Measurements from ENCODE around the gene FSHR. TPM values are rescaled to one million over a fixed set of nuclear protein-coding genes. Genes with fewer than 3 reads are reported as not detected.

Gene FSHR
- polyA plus RNA-seq, 1 donor (not counting 4 experiments of a cell fraction or from before 2014, with no cell fraction given), result not detected

GRCh38 chr2:49105506-49105905 lies 48.8 kb downstream of the FSHR start:
- FAIRE-seq, result no peak
- no peaks in the 10 kb centered on the region for H4K20me1 ChIP-seq (ENCODE audit: control insufficient read depth, extremely low read depth, insufficient read depth, low read length)

GRCh38 chr2:49102146-49102545 lies 52.2 kb downstream of the FSHR start:
- Histone ChIP-seq H4K20me1 (ENCODE audit: control insufficient read depth, extremely low read depth, insufficient read depth, low read length) (no peaks in the 10 kb centered on the region), H3K4me2 (ENCODE audit: control insufficient read depth, extremely low read depth, insufficient read depth, low read depth, low read length) (no peak overlapping the region), H3K36me3 (ENCODE audit: control insufficient read depth in 2 of 2, extremely low read depth in 1 of 2, insufficient read depth in 2 of 2, low read length in 2 of 2) (no peaks in the 10 kb centered on the region), H3K27ac (ENCODE audit: control insufficient read depth, insufficient read depth, low read length) (no peak overlapping the region), H3K4me1 (ENCODE audit: control insufficient read depth, extremely low read depth, insufficient read depth, low read length) (no peaks in the 10 kb centered on the region), H3K27me3 (ENCODE audit: control insufficient read depth, extremely low read depth, insufficient read depth, low read length) (no peaks in the 10 kb centered on the region), H3K4me3 (ENCODE audit: control insufficient read depth in 2 of 3, extremely low read depth in 1 of 3, insufficient read depth in 2 of 3, low read depth in 1 of 3, low read length in 3 of 3) (no peak overlapping the region), H3K9ac (ENCODE audit: control insufficient read depth, extremely low read depth, insufficient read depth, low read length) (no peak overlapping the region), H3K79me2 (ENCODE audit: control insufficient read depth, insufficient read depth, low read length) (no peaks in the 10 kb centered on the region), H3K9me3 (ENCODE audit: control insufficient read depth, low read depth, low read length) (no peaks in the 10 kb centered on the region), H2AFZ (ENCODE audit: control insufficient read depth, low read length) (no peak overlapping the region), H3K9me1 (ENCODE audit: control insufficient read depth, extremely low read depth, insufficient read depth, low read length) (no peaks in the 10 kb centered on the region)
- TF ChIP-seq CTCF (optimal IDR thresholded peaks at IDR 0.05 in 1 of 3, IDR thresholded peaks at IDR 0.05 in 1 of 3, conservative IDR thresholded peaks at IDR 0.05 in 1 of 3; ENCODE audit: extremely low read depth in 1 of 3, insufficient read depth in 2 of 3, low read length in 3 of 3) (no peak), EZH2 (IDR thresholded peaks at IDR 0.05; ENCODE audit: low read length) (no peak)
- DNase-seq (ENCODE audit: low read depth, low spot score), result no peak
- dilution Hi-C loops (cut with MboI; ENCODE audit: extremely low pct_ligation_motif_present, low sequenced_read_pairs), result no loop called here
- FAIRE-seq, result no peak

More at GRCh38 chr2:49105506-49105905, 48.8 kb downstream of the FSHR start:
- Histone ChIP-seq H3K27me3 (ENCODE audit: control insufficient read depth, extremely low read depth, insufficient read depth, low read length) (no peaks in the 10 kb centered on the region), H3K4me3 (ENCODE audit: control insufficient read depth in 2 of 3, extremely low read depth in 1 of 3, insufficient read depth in 2 of 3, low read depth in 1 of 3, low read length in 3 of 3) (no peak overlapping the region), H2AFZ (ENCODE audit: control insufficient read depth, low read length) (no peak overlapping the region), H3K4me2 (ENCODE audit: control insufficient read depth, extremely low read depth, insufficient read depth, low read depth, low read length) (no peak overlapping the region), H3K36me3 (ENCODE audit: control insufficient read depth in 2 of 2, extremely low read depth in 1 of 2, insufficient read depth in 2 of 2, low read length in 2 of 2) (no peaks in the 10 kb centered on the region), H3K9me3 (ENCODE audit: control insufficient read depth, low read depth, low read length) (no peaks in the 10 kb centered on the region), H3K79me2 (ENCODE audit: control insufficient read depth, insufficient read depth, low read length) (no peaks in the 10 kb centered on the region), H3K9ac (ENCODE audit: control insufficient read depth, extremely low read depth, insufficient read depth, low read length) (no peak overlapping the region), H3K4me1 (ENCODE audit: control insufficient read depth, extremely low read depth, insufficient read depth, low read length) (no peaks in the 10 kb centered on the region), H3K9me1 (ENCODE audit: control insufficient read depth, extremely low read depth, insufficient read depth, low read length) (no peaks in the 10 kb centered on the region), H3K27ac (ENCODE audit: control insufficient read depth, insufficient read depth, low read length) (no peak overlapping the region)
- dilution Hi-C loops (cut with MboI; ENCODE audit: extremely low pct_ligation_motif_present, low sequenced_read_pairs), result no loop called here
- DNase-seq (ENCODE audit: low read depth, low spot score), result no peak
- TF ChIP-seq EZH2 (IDR thresholded peaks at IDR 0.05; ENCODE audit: low read length) (no peak), CTCF (optimal IDR thresholded peaks at IDR 0.05 in 1 of 3, IDR thresholded peaks at IDR 0.05 in 1 of 3, conservative IDR thresholded peaks at IDR 0.05 in 1 of 3; ENCODE audit: extremely low read depth in 1 of 3, insufficient read depth in 2 of 3, low read length in 3 of 3) (no peak)
